ENCODE results near the gene CCDC127.

GRCh38 chr5:169728-170094 is 48.2 kb downstream of the CCDC127 start:
- TF ChIP-seq YY1 (IDR thresholded peaks at IDR 0.05; ENCODE audit: low read depth) = no peak
- TF ChIP-seq, protein P1, sequence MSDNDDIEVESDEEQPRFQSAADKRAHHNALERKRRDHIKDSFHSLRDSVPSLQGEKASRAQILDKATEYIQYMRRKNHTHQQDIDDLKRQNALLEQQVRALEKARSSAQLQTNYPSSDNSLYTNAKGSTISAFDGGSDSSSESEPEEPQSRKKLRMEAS (IDR thresholded peaks at IDR 0.05) = no peak
